ENCODE measurements around the gene ARV1.
"Not testable (repeated sequence)": the region's sequence is repeated elsewhere in the genome, so short reads cannot be mapped to it uniquely, and the experiment has no call there.

ARV1 gene

DNA sequence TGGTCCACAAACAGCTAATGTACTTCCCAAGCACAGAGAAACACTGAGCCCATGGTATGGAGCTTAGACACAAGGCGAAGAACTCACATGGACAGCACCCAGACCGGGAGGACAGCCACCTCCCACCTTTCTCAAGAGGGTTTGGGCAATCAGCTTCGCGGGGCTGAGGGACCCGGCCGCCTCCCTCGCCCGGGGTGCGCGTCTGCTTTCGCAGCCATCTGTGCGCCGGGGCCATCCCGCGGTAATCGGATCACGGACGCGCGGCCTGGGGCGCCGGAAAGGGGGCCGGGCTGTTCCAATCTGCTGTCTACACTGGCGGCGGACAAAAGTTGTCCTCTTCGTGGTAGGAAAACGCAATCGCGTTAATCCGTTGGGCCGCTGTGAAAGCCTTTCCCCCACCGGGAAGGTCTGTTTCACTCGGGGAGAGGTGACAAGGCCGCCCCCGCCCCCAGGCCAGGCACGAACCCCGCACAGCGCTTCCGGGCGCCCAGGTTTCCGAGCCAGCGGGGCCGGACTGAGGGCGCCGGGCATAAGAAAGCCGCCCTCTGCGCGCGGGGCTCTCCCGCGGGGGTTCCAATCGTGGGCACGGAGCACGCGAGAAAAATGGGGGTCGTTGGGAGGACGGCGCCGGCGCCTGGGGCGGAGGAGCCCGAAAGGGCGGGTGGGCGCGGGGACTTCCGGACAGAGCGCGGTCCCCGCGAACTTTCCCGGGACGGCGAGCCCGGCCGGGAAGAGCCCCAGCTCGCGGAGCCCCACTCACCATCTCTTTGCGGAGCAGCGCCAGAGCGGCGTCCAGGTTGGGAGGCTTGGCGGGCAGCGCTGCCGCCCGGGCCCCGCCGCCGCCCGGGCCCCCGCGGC, 60.5 kb downstream of the ARV1 start:
- Histone ChIP-seq H3K27ac (ENCODE audit: insufficient read depth, low read depth, low read length, poor library complexity, severe bottlenecking) (no peak overlapping the region), H3K36me3 (ENCODE audit: control insufficient read depth, insufficient read depth, low read length) (no peaks in the 10 kb centered on the region), H3K4me3 (ENCODE audit: insufficient read depth, low read depth, low read length) (peak overlapping the region; percentile 67), H3K27me3 (ENCODE audit: control insufficient read depth, insufficient read depth, low read length, poor library complexity, severe bottlenecking) (peaks cover 83% of the 10 kb centered on the region), H3K9me3 (ENCODE audit: control insufficient read depth, low read length) (no peaks in the 10 kb centered on the region), H3K4me1 (ENCODE audit: control insufficient read depth, insufficient read depth, low read length) (peaks cover 5% of the 10 kb centered on the region)
- WGBS, 2 experiments: 1% methylated on average over 91 of the region's 91 CpGs

DNA sequence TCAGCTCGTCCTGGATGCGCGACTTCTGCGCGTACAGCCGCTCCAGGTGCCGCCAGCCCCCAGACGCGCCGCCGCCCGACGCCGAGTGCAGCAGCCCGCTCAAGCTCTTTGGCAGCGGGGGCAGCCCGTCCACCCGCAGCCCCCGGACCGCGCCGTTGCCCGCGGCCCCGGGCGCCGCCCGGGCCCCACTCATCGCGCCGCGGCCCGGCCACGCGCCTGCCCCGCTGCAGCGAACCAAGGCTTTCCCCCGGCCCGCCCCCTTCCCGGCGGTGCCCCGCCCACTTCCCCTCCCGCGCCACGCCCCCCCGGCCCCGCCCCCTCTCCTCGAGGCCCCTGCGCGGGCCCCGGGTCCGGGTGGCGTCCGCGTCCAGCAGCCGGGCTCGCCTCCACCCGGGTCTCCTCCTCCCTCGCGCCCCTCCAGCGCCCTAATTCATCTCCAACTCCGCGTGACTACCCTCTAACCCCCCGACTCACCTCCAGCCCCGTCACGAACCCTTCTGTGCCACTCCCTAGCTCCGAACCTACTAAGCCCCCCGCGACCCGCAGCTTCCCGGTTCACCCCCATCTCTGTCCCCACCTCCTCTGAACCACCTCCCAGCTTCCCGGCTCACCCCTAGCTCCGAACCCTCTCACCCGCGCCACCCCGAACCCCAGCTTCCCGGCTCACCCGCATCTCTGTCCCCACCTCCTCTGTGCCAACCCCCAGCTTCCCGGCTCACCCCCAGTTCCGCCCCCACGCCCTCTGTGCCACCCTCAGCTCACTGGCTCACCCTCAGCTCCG, 61.3 kb downstream of the ARV1 start, which contains the start of gene FAM89A:
Gene FAM89A, minus strand, starts transcription at position 236 of the 781 bp plus-strand sequence. Its CDS starts 43 bp downstream, at position 193.
- peaks cover 84% of the 10 kb centered on the region for H3K27me3 ChIP-seq (ENCODE audit: control insufficient read depth, insufficient read depth, low read length, poor library complexity, severe bottlenecking)
- peak within 1 kb of the TSS; percentile 67 for H3K4me3 ChIP-seq (ENCODE audit: insufficient read depth, low read depth, low read length)
- H3K36me3 ChIP-seq (ENCODE audit: control insufficient read depth, insufficient read depth, low read length): no peaks in the 10 kb centered on the region
- WGBS, 2 experiments: 3% methylated on average over 78 to 81 of the region's 82 CpGs
- H3K9me3 ChIP-seq (ENCODE audit: control insufficient read depth, low read length): no peaks in the 10 kb centered on the region
- peaks cover 5% of the 10 kb centered on the region for H3K4me1 ChIP-seq (ENCODE audit: control insufficient read depth, insufficient read depth, low read length)
- no peak within 1 kb of the TSS for H3K27ac ChIP-seq (ENCODE audit: insufficient read depth, low read depth, low read length, poor library complexity, severe bottlenecking)

DNA sequence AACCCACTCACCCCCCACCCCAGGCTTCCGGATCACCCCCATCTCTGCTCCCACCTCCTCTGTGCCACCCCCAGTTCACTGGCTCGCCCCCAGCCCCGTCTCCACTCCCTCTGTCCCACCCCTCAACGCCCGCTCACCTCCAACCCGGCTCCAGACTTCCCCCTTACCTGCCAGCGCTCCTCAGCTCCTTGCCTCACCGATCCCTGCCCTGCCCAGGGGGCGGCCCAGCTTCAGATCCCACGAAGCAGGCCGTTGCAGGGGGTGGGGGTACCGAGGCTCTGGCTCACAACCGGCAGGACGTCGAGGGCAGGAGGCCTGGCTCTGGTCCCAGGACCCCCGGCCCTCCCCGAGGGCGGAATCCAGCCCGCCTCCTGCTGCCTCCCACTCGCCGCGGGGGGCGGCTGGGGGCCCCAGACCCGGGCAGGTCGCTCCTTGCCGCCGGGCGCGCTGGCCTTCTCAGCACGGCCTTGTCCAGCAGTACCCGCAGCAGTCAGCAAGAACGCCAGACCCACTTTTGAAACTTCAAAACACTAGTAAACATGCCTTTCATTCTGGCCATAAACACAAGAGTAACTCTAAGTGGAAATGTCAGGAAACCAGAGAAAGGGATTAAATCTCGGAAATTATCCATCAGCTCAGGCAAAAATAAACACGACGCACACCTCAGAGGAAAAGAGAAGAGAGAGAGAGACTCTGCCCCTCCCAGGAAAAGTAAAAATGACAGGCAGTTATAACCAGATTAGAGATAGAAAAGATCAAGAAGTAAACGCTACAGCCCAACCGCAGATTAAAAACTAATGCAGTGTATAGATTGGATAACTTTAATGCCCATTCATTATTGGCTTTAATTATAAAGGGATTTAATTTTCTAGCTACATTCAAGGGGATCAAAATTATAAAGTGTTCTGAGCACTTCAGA, 62.2 kb downstream of the ARV1 start:
- peaks cover 5% of the 10 kb centered on the region for H3K4me1 ChIP-seq (ENCODE audit: control insufficient read depth, insufficient read depth, low read length)
- H3K27ac ChIP-seq (ENCODE audit: insufficient read depth, low read depth, low read length, poor library complexity, severe bottlenecking): no peak overlapping the region
- H3K27me3 ChIP-seq (ENCODE audit: control insufficient read depth, insufficient read depth, low read length, poor library complexity, severe bottlenecking): peaks cover 85% of the 10 kb centered on the region
- WGBS, 2 experiments: 20% methylated on average over 37 of the region's 37 CpGs
- peak overlapping the region; percentile 67 for H3K4me3 ChIP-seq (ENCODE audit: insufficient read depth, low read depth, low read length)
- no peaks in the 10 kb centered on the region for H3K36me3 ChIP-seq (ENCODE audit: control insufficient read depth, insufficient read depth, low read length)
- no peaks in the 10 kb centered on the region for H3K9me3 ChIP-seq (ENCODE audit: control insufficient read depth, low read length)

DNA sequence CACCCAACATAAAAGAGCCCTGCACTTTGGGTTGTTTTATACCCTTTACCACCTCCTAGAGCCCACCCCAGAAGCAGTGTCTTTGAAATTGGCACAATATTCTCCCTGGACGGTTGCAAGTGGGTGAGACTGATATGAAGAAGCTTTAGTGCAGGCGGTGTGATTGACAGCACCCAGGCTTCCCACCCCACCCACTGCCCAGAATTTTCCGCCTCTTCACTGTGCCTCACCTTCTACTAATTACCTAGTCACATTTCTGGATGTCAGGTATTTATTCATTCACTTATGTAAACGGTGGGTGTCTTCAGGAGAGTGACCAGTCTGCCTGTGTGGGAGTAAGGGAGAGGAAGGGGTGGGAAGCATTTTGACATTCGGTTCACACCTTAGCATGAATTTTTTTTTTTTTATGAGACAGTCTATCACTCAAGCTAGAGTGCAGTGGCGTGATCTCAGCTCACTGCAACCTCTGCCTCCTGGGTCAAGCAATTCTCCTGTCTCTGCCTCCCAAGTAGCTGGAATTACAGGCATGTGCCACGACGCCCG, 62.9 kb downstream of the ARV1 start:
- H3K27ac ChIP-seq (ENCODE audit: insufficient read depth, low read depth, low read length, poor library complexity, severe bottlenecking): no peak overlapping the region
- no peaks in the 10 kb centered on the region for H3K36me3 ChIP-seq (ENCODE audit: control insufficient read depth, insufficient read depth, low read length)
- H3K27me3 ChIP-seq (ENCODE audit: control insufficient read depth, insufficient read depth, low read length, poor library complexity, severe bottlenecking): peaks cover 86% of the 10 kb centered on the region
- H3K9me3 ChIP-seq (ENCODE audit: control insufficient read depth, low read length): no peaks in the 10 kb centered on the region
- 87 to 91% methylated on average over 9 of the region's 9 CpGs for WGBS, 2 experiments
- no peak overlapping the region for H3K4me3 ChIP-seq (ENCODE audit: insufficient read depth, low read depth, low read length)
- peaks cover 5% of the 10 kb centered on the region for H3K4me1 ChIP-seq (ENCODE audit: control insufficient read depth, insufficient read depth, low read length)

DNA sequence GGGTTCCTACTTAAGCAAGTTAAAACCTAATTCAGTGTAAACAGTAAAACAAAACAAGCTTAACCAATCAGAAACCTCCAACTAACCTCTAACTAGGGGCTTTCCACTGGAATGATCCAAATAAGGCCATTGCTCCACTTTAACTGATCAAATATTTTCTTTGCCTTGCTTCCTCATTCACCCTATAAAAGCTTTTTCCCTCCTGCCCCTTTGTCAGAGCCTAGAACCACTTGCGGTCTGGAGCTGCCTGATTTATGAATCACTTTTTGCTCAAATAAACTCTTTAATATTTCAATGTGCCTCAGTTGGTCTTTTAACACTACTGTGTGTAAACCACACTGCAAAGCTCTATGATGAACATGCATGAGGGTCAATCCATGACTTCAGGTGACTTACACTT, 65.7 kb downstream of the ARV1 start:
- H3K9me3 ChIP-seq (ENCODE audit: control insufficient read depth, low read length): no peaks in the 10 kb centered on the region
- no peak overlapping the region for H3K27ac ChIP-seq (ENCODE audit: insufficient read depth, low read depth, low read length, poor library complexity, severe bottlenecking)
- H3K4me1 ChIP-seq (ENCODE audit: control insufficient read depth, insufficient read depth, low read length): peaks cover 5% of the 10 kb centered on the region
- peaks cover 72% of the 10 kb centered on the region for H3K27me3 ChIP-seq (ENCODE audit: control insufficient read depth, insufficient read depth, low read length, poor library complexity, severe bottlenecking)
- H3K4me3 ChIP-seq (ENCODE audit: insufficient read depth, low read depth, low read length): no peak overlapping the region
- 89 to 97% methylated on average over 1 of the region's 1 CpG for WGBS, 2 experiments
- H3K36me3 ChIP-seq (ENCODE audit: control insufficient read depth, insufficient read depth, low read length): no peaks in the 10 kb centered on the region

GRCh38 chr1:231045286-231045685, 66.4 kb downstream of the ARV1 start:
- peaks cover 5% of the 10 kb centered on the region for H3K4me1 ChIP-seq (ENCODE audit: control insufficient read depth, insufficient read depth, low read length)
- no peaks in the 10 kb centered on the region for H3K9me3 ChIP-seq (ENCODE audit: control insufficient read depth, low read length)
- H3K27me3 ChIP-seq (ENCODE audit: control insufficient read depth, insufficient read depth, low read length, poor library complexity, severe bottlenecking): peaks cover 65% of the 10 kb centered on the region
- H3K27ac ChIP-seq (ENCODE audit: insufficient read depth, low read depth, low read length, poor library complexity, severe bottlenecking): no peak overlapping the region
- no peaks in the 10 kb centered on the region for H3K36me3 ChIP-seq (ENCODE audit: control insufficient read depth, insufficient read depth, low read length)
- H3K4me3 ChIP-seq (ENCODE audit: insufficient read depth, low read depth, low read length): no peak overlapping the region

DNA sequence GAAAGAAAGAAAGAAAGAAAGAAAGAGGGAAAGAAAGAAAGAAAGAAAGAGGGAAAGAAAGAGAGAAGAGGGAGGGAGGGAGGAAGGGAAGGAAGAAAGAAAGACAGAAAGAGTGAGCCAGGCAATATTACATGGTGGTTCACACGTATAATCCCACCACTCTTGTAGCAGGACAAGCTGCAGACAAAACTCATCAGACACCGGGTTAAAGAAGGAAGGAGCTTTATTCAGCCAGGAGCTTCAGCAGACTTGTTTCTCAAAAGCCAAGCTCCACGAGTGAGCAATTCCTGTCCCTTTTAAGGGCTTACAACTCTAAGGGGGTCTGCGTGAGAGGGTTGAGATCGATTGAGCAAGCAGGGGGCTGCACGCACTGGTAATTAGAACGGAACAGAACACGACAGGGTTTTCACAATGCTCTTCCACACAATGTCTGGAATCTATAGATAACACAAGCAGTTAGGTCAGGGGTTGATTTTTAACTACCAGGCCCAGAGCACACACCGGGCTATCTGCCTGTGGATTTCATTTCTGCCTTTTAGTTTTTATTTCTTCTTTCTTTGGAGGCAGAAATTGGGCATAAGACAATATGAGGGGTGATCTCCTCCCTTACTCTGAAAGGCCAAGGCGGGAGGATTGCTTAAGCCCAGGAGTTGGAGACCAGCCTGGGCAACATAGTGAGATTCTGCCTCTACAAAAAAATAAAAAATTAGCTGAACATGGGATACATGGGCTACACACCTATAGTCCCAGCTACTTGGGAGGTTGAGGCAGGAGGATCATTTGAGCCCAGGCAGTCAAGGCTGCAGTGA, 67.2 kb downstream of the ARV1 start:
- H3K4me3 ChIP-seq (ENCODE audit: insufficient read depth, low read depth, low read length); H3K36me3 ChIP-seq (ENCODE audit: control insufficient read depth, insufficient read depth, low read length); H3K27ac ChIP-seq (ENCODE audit: insufficient read depth, low read depth, low read length, poor library complexity, severe bottlenecking); H3K9me3 ChIP-seq (ENCODE audit: control insufficient read depth, low read length); H3K4me1 ChIP-seq (ENCODE audit: control insufficient read depth, insufficient read depth, low read length): not testable (repeated sequence)
- 83 to 93% methylated on average over 9 to 10 of the region's 10 CpGs for WGBS, 2 experiments
- H3K27me3 ChIP-seq (ENCODE audit: control insufficient read depth, insufficient read depth, low read length, poor library complexity, severe bottlenecking): peaks cover 57% of the 10 kb centered on the region

GRCh38 chr1:231046730-231047395, 68.0 kb downstream of the ARV1 start:
- 58 to 67% methylated on average over 2 of the region's 2 CpGs for WGBS, 2 experiments
- no peaks in the 10 kb centered on the region for H3K9me3 ChIP-seq (ENCODE audit: control insufficient read depth, low read length)
- H3K27me3 ChIP-seq (ENCODE audit: control insufficient read depth, insufficient read depth, low read length, poor library complexity, severe bottlenecking): peaks cover 49% of the 10 kb centered on the region
- H3K4me3 ChIP-seq (ENCODE audit: insufficient read depth, low read depth, low read length): no peak overlapping the region
- H3K27ac ChIP-seq (ENCODE audit: insufficient read depth, low read depth, low read length, poor library complexity, severe bottlenecking): no peak overlapping the region
- no peaks in the 10 kb centered on the region for H3K36me3 ChIP-seq (ENCODE audit: control insufficient read depth, insufficient read depth, low read length)
- H3K4me1 ChIP-seq (ENCODE audit: control insufficient read depth, insufficient read depth, low read length): no peaks in the 10 kb centered on the region

DNA sequence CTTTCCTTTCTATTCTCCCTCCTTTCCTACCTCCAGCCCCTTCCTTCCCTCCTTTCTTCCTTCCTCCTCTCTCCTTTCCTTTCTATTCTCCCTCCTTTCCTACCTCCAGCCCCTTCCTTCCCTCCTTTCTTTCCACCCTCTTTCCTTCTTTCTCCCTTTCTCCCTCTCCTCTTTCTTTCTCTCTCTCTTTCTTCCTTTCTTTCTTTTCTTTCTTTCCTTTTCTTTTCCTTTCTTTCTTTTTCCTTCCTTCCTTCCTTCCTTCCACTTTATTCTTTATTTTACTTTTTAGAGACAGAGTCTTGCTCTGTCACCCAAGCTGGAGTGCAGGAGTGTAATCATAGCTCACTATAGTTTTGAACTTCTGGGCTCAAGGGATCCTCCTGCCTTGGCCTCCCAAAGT, 68.6 kb downstream of the ARV1 start:
- H3K4me1 ChIP-seq (ENCODE audit: control insufficient read depth, insufficient read depth, low read length); H3K36me3 ChIP-seq (ENCODE audit: control insufficient read depth, insufficient read depth, low read length); H3K27ac ChIP-seq (ENCODE audit: insufficient read depth, low read depth, low read length, poor library complexity, severe bottlenecking); H3K9me3 ChIP-seq (ENCODE audit: control insufficient read depth, low read length); H3K4me3 ChIP-seq (ENCODE audit: insufficient read depth, low read depth, low read length): not testable (repeated sequence)
- peaks cover 45% of the 10 kb centered on the region for H3K27me3 ChIP-seq (ENCODE audit: control insufficient read depth, insufficient read depth, low read length, poor library complexity, severe bottlenecking)

All from ectodermal cell (in vitro differentiated cells).